GM19463 (cell line): ENCODE data around the gene SMIM26.
"Not testable (repeated sequence)": the region's sequence is repeated elsewhere in the genome, so short reads cannot be mapped to it uniquely, and the experiment has no call there.

Experiments used
- ATAC-seq: cut with Tn5 transposase; IDR thresholded peaks from one replicate; pipeline ENCODE4 v1.9.1; 2021; ENCODE audit warnings: mild to moderate bottlenecking, moderate library complexity; ENCODE audit not compliant: unreplicated experiment

The SMIM26 gene

GRCh38 chr20:18566892-18567738 lies at the start of gene SMIM26:
SMIM26 (plus strand) TSS chr20:18567432; CDS start chr20:18567479, 47 bp downstream.
- ATAC-seq = peak; percentile 99

GRCh38 chr20:18522066-18522465 lies 45.2 kb upstream of the SMIM26 start:
- not testable (repeated sequence) for ATAC-seq

- no peak for ATAC-seq
These were observed 44.2 kb upstream of the SMIM26 start for GRCh38 chr20:18523066-18523465.

GRCh38 chr20:18524646-18525045 lies 42.6 kb upstream of the SMIM26 start:
- no peak for ATAC-seq

GRCh38 chr20:18526761-18527160 lies 40.5 kb upstream of the SMIM26 start:
- not testable (repeated sequence) for ATAC-seq

GRCh38 chr20:18527339-18527738 lies 39.9 kb upstream of the SMIM26 start:
- no peak for ATAC-seq

GRCh38 chr20:18527836-18528235 lies 39.4 kb upstream of the SMIM26 start:
- ATAC-seq = no peak

- no peak for ATAC-seq
These were observed 38.2 kb upstream of the SMIM26 start for GRCh38 chr20:18529041-18529440.

GRCh38 chr20:18532626-18533025 lies 34.6 kb upstream of the SMIM26 start:
- ATAC-seq = no peak

- no peak for ATAC-seq
These were observed 33.7 kb upstream of the SMIM26 start for GRCh38 chr20:18533491-18533890.

GRCh38 chr20:18533978-18534644 lies 33.1 kb upstream of the SMIM26 start:
- no peak for ATAC-seq

GRCh38 chr20:18537651-18538050 lies 29.6 kb upstream of the SMIM26 start:
- no peak for ATAC-seq

- ATAC-seq = no peak
These were observed 25.5 kb upstream of the SMIM26 start for GRCh38 chr20:18541741-18542140.

GRCh38 chr20:18543216-18543615 lies 24.0 kb upstream of the SMIM26 start:
- no peak for ATAC-seq

- ATAC-seq = no peak
These were observed 23.3 kb upstream of the SMIM26 start for GRCh38 chr20:18543932-18544331.

GRCh38 chr20:18545566-18545965 lies 21.7 kb upstream of the SMIM26 start:
- ATAC-seq = no peak

- no peak for ATAC-seq
These were observed 18.8 kb upstream of the SMIM26 start for GRCh38 chr20:18548465-18548864.

- ATAC-seq = no peak
These were observed 13.5 kb upstream of the SMIM26 start for GRCh38 chr20:18553746-18554145.

GRCh38 chr20:18567739-18568091 lies 483 bp downstream of the SMIM26 start:
- no peak for ATAC-seq

- ATAC-seq = no peak
These were observed 3.8 kb downstream of the SMIM26 start for GRCh38 chr20:18571009-18571408.

- no peak for ATAC-seq
These were observed 4.3 kb downstream of the SMIM26 start for GRCh38 chr20:18571578-18571977.

GRCh38 chr20:18577942-18578341 lies 10.7 kb downstream of the SMIM26 start:
- ATAC-seq = no peak
